Activated CD8-positive, alpha-beta memory T cell treated with anti-CD3 and anti-CD28 coated beads for 36 hours (primary cell): ENCODE data around the gene ABCC8. TPM values are rescaled to one million over a fixed set of nuclear protein-coding genes. Genes with fewer than 3 reads are reported as not detected.

ENCODE experiments used
- CTCF ChIA-PET: fragments of 350-600 bp; sonication (Branson Sonifier 250); formaldehyde crosslinking; loops from one replicate; lab custom pipeline; 2021; ENCODE audit warnings: antibody characterized with exemption; lab: Charles Lee
- POLR2A ChIA-PET: fragments of 350-600 bp; sonication (Branson Sonifier 250); formaldehyde crosslinking; loops from one replicate; lab custom pipeline; 2021; ENCODE audit warnings: antibody characterized with exemption; lab: Charles Lee
- total RNA-seq, 2 experiments: library from RNA; stranded (reverse); gene quantifications; one replicate each; pipeline ENCODE4 v1.2.3, GENCODE V29; 2021

ABCC8 gene
- total RNA-seq, 2 experiments from 2014 or later, result not detected

- CTCF ChIA-PET, result no interaction called here
- POLR2A ChIA-PET, result no interaction called here
These were observed 2.9 kb upstream of the ABCC8 start for GRCh38 chr11:17479284-17480214.

GRCh38 chr11:17478070-17478469 is 1.4 kb upstream of the ABCC8 start:
- CTCF ChIA-PET, result no interaction called here
- POLR2A ChIA-PET, result no interaction called here

GRCh38 chr11:17477361-17477760 is 716 bp upstream of the ABCC8 start:
- CTCF ChIA-PET, result no interaction called here
- POLR2A ChIA-PET, result no interaction called here

GRCh38 chr11:17477084-17477333 is 364 bp upstream of the ABCC8 start:
- ChIA-PET CTCF (no interaction called here), POLR2A (no interaction called here)

GRCh38 chr11:17475666-17476316 is 854 bp downstream of the ABCC8 start:
- CTCF ChIA-PET, result interaction anchor here (1.3 kb wide), 1 partner anchor 92 kb away, joined by 4 read pairs; no protein-coding TSS in a partner anchor

GRCh38 chr11:17473071-17473744 is 3.4 kb downstream of the ABCC8 start:
- ChIA-PET POLR2A (no interaction called here), CTCF (no interaction called here)

More at GRCh38 chr11:17475666-17476316, 854 bp downstream of the ABCC8 start:
- POLR2A ChIA-PET, result no interaction called here

- POLR2A ChIA-PET, result no interaction called here
- CTCF ChIA-PET, result no interaction called here
These were observed 4.2 kb downstream of the ABCC8 start for GRCh38 chr11:17472467-17472866.

GRCh38 chr11:17471501-17471900 is 5.1 kb downstream of the ABCC8 start:
- ChIA-PET POLR2A (no interaction called here), CTCF (no interaction called here)

GRCh38 chr11:17469998-17470397 is 6.6 kb downstream of the ABCC8 start:
- POLR2A ChIA-PET, result no interaction called here
- CTCF ChIA-PET, result no interaction called here

GRCh38 chr11:17468122-17468521 is 8.5 kb downstream of the ABCC8 start:
- CTCF ChIA-PET, result no interaction called here

GRCh38 chr11:17463546-17464174 is 13.0 kb downstream of the ABCC8 start:
- ChIA-PET CTCF (interaction anchor here (0.7 kb wide), 1 partner anchor 74 kb away, joined by 3 read pairs; no protein-coding TSS in a partner anchor), POLR2A (no interaction called here)

More at GRCh38 chr11:17468122-17468521, 8.5 kb downstream of the ABCC8 start:
- POLR2A ChIA-PET, result no interaction called here

- CTCF ChIA-PET, result no interaction called here
- POLR2A ChIA-PET, result no interaction called here
These were observed 13.7 kb downstream of the ABCC8 start for GRCh38 chr11:17462940-17463339.

- POLR2A ChIA-PET, result no interaction called here
- CTCF ChIA-PET, result no interaction called here
These were observed 16.2 kb downstream of the ABCC8 start for GRCh38 chr11:17460406-17460805.

GRCh38 chr11:17459236-17459896 is 17.3 kb downstream of the ABCC8 start:
- POLR2A ChIA-PET, result no interaction called here
- CTCF ChIA-PET, result no interaction called here

GRCh38 chr11:17458268-17458667 is 18.4 kb downstream of the ABCC8 start:
- CTCF ChIA-PET, result no interaction called here

GRCh38 chr11:17457396-17458173 is 19.1 kb downstream of the ABCC8 start:
- CTCF ChIA-PET, result no interaction called here
- POLR2A ChIA-PET, result no interaction called here

More at GRCh38 chr11:17458268-17458667, 18.4 kb downstream of the ABCC8 start:
- POLR2A ChIA-PET, result no interaction called here

- ChIA-PET POLR2A (no interaction called here), CTCF (no interaction called here)
These were observed 24.0 kb downstream of the ABCC8 start for GRCh38 chr11:17452668-17453067.

- ChIA-PET CTCF (no interaction called here), POLR2A (no interaction called here)
These were observed 27.5 kb downstream of the ABCC8 start for GRCh38 chr11:17449158-17449557.

- POLR2A ChIA-PET, result no interaction called here
- CTCF ChIA-PET, result no interaction called here
These were observed 30.2 kb downstream of the ABCC8 start for GRCh38 chr11:17446482-17446881.
